HepG2 (cell line): ENCODE measurements around the gene SSU72. TPM values are rescaled to one million over a fixed set of nuclear protein-coding genes. Genes with fewer than 3 reads are reported as not detected.

ENCODE experiments used
- AFF4 ChIP-seq: sonication (generic); formaldehyde crosslinking; IDR thresholded peaks from 2 replicates; pipeline ENCODE4 v1.4.0; 2020; ENCODE audit warnings: missing genetic modification reagents
- ARID4A ChIP-seq: sonication (generic); formaldehyde crosslinking; IDR thresholded peaks from 2 replicates; pipeline ENCODE4 v1.5.0; 2020; ENCODE audit warnings: mild to moderate bottlenecking, missing genetic modification reagents, borderline replicate concordance
- HHEX ChIP-seq: IDR thresholded peaks from 2 replicates; pipeline ENCODE4 v1.6.1; 2016; ENCODE audit warnings: control low read depth
- NFE2 ChIP-seq: sonication (generic); formaldehyde crosslinking; IDR thresholded peaks from 2 replicates; pipeline ENCODE4 v1.4.0; 2020; ENCODE audit warnings: missing genetic modification reagents
- NFYB ChIP-seq: sonication (generic); formaldehyde crosslinking; IDR thresholded peaks from 2 replicates; pipeline ENCODE4 v1.4.0; 2020; ENCODE audit warnings: missing genetic modification reagents
- SMAD9 ChIP-seq: sonication (generic); formaldehyde crosslinking; IDR thresholded peaks from 2 replicates; pipeline ENCODE4 v1.5.1; 2020; ENCODE audit warnings: mild to moderate bottlenecking, missing genetic modification reagents
- ZNF776 ChIP-seq: sonication (generic); formaldehyde crosslinking; IDR thresholded peaks from 2 replicates; pipeline ENCODE4 v1.4.0; 2020; ENCODE audit warnings: mild to moderate bottlenecking, missing genetic modification reagents
- polyA plus RNA-seq, 8 experiments: library from polyadenylated mRNA; depleted of rRNA in 3 of 8; stranded (reverse) in 7 of 8; unstranded in 1 of 8; fragments of >200 nt; fragmentation: Illumina TruSeq in 4 of 8; extraction: Trizol in 4 of 8; gene quantifications; 2 replicates each; pipeline versions ENCODE4 v1.2.1 to v1.2.3, GENCODE V29; 2011 to 2016; ENCODE audit warnings: low read depth in 4 of 8, missing spikeins in 1 of 8, mixed read lengths in 1 of 8; ENCODE audit not compliant: insufficient read depth in 1 of 8
- total RNA-seq, 5 experiments: library from RNA; depleted of rRNA; stranded (reverse); fragments of >200 nt; fragmentation: Illumina TruSeq; extraction: Trizol; gene quantifications; 2 replicates each; pipeline ENCODE4 v1.2.3, GENCODE V29; 2016; ENCODE audit warnings: low read depth in 1 of 5
- TF ChIP-seq, protein P1 (sequence below): sonication (generic); formaldehyde crosslinking; IDR thresholded peaks from 2 replicates; pipeline ENCODE4 v1.5.0; 2020; ENCODE audit warnings: mild to moderate bottlenecking, missing genetic modification reagents, borderline replicate concordance

SSU72 gene
- total and polyA plus RNA-seq, 2 of the 13 experiments (the other 11 are each of a cell fraction or from before 2014, with no cell fraction given), result 42.8 to 67.1 TPM

DNA sequence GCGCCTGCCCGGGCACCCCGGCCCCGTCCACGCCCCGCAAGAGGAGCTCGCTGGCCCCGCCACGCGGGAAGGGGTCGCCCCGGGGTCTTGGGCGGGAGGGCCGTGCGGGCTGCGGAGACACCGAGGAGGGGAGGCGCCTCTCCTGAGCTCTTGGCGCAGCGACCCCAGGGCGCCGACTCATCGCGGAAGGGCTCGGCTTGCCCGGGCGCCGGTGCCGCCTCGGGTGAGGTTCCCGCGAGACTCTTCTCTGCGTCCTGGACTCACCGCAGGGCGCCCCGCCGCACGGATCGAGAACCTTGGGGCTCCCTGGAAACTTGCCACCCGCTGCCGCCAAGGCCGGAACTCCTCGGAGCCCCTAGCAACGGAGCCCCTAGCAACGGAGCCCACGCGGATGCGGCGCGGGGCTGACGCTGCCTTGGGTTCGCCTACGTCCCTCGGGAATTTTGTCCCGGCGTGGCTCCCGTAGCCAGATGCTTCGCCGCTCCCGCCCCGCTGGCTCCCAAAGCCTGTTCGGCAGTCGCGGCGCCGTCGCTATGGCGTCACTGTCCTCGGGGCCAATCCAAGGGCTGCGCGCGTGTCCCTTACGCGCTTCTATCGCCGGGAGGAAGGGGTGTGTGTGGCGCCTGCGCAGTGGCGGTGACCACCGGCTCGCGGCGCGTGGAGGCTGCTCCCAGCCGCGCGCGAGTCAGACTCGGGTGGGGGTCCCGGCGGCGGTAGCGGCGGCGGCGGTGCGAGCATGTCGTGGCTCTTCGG lies 63.0 kb downstream of the SSU72 start, which contains the start of gene ATAD3A (continued):
- no peak for TF ChIP-seq AFF4 (CRISPR knock-in tag)
- TF ChIP-seq NFYB (CRISPR knock-in tag), result peak; percentile 94
- TF ChIP-seq SMAD9 (CRISPR knock-in tag), result no peak
- no peak for TF ChIP-seq NFE2 (CRISPR knock-in tag)
- TF ChIP-seq ZNF776 (CRISPR knock-in tag), result no peak; the same call in 1 of the 2 replicates
- no peak; the same call in 1 of the 2 replicates for TF ChIP-seq HHEX
- TF ChIP-seq ARID4A (CRISPR knock-in tag), result peak; percentile 99
- TF ChIP-seq, protein P1, sequence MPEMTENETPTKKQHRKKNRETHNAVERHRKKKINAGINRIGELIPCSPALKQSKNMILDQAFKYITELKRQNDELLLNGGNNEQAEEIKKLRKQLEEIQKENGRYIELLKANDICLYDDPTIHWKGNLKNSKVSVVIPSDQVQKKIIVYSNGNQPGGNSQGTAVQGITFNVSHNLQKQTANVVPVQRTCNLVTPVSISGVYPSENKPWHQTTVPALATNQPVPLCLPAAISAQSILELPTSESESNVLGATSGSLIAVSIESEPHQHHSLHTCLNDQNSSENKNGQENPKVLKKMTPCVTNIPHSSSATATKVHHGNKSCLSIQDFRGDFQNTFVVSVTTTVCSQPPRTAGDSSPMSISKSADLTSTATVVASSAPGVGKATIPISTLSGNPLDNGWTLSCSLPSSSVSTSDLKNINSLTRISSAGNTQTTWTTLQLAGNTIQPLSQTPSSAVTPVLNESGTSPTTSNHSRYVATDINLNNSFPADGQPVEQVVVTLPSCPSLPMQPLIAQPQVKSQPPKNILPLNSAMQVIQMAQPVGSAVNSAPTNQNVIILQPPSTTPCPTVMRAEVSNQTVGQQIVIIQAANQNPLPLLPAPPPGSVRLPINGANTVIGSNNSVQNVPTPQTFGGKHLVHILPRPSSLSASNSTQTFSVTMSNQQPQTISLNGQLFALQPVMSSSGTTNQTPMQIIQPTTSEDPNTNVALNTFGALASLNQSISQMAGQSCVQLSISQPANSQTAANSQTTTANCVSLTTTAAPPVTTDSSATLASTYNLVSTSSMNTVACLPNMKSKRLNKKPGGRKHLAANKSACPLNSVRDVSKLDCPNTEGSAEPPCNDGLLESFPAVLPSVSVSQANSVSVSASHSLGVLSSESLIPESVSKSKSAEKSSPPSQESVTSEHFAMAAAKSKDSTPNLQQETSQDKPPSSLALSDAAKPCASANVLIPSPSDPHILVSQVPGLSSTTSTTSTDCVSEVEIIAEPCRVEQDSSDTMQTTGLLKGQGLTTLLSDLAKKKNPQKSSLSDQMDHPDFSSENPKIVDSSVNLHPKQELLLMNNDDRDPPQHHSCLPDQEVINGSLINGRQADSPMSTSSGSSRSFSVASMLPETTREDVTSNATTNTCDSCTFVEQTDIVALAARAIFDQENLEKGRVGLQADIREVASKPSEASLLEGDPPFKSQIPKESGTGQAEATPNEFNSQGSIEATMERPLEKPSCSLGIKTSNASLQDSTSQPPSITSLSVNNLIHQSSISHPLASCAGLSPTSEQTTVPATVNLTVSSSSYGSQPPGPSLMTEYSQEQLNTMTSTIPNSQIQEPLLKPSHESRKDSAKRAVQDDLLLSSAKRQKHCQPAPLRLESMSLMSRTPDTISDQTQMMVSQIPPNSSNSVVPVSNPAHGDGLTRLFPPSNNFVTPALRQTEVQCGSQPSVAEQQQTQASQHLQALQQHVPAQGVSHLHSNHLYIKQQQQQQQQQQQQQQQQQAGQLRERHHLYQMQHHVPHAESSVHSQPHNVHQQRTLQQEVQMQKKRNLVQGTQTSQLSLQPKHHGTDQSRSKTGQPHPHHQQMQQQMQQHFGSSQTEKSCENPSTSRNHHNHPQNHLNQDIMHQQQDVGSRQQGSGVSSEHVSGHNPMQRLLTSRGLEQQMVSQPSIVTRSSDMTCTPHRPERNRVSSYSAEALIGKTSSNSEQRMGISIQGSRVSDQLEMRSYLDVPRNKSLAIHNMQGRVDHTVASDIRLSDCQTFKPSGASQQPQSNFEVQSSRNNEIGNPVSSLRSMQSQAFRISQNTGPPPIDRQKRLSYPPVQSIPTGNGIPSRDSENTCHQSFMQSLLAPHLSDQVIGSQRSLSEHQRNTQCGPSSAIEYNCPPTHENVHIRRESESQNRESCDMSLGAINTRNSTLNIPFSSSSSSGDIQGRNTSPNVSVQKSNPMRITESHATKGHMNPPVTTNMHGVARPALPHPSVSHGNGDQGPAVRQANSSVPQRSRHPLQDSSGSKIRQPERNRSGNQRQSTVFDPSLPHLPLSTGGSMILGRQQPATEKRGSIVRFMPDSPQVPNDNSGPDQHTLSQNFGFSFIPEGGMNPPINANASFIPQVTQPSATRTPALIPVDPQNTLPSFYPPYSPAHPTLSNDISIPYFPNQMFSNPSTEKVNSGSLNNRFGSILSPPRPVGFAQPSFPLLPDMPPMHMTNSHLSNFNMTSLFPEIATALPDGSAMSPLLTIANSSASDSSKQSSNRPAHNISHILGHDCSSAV (CRISPR knock-in tag), result no peak
